ENCODE data around the gene PEX16. TPM values are rescaled to one million over a fixed set of nuclear protein-coding genes. Genes with fewer than 3 reads are reported as not detected.

PEX16 gene
- total RNA-seq, 2 experiments from 2014 or later: 56.3 to 62.0 TPM

DNA sequence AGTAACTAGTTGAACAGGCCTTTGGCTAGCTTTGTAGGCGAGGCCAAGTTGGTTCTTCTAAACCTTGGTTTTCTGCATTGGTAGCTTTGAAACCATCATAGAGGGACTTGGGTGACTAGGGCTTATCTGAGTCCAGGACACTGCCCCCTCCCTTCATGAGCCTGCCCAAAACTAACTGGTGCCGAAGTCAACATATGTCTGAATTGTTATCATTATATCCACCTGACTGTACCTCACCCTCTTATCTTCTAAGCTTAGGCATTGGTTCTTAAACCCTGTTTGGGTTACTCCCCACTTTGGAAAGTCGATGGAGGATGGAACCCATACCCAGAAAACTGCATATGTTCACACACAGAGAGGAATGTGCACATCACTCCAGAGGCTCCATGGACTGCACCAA, 39.8 kb downstream of the PEX16 start:
- DNase-seq: no peak
- H3K9me3 ChIP-seq (ENCODE audit: control insufficient read depth in 1 of 2, insufficient read depth in 1 of 2, low read length in 2 of 2): no peaks in the 10 kb centered on the region
- intact Hi-C loops (cut with DNase I, micrococcal nuclease): loop anchor here (10.0 kb wide), 1 partner anchor 127 kb away; no protein-coding TSS in a partner anchor
- Mint-ChIP-seq H3K4me1 (ENCODE audit: low read depth) (no peaks in the 10 kb centered on the region), H3K4me3 (no peak overlapping the region), H3K36me3 (ENCODE audit: low read depth) (peaks cover 90% of the 10 kb centered on the region), H3K9me3 (no peaks in the 10 kb centered on the region), H3K27ac (no peak overlapping the region), H3K27me3 (no peaks in the 10 kb centered on the region)
- no peak overlapping the region for H3K4me3 ChIP-seq (ENCODE audit: low read length)
- H3K36me3 ChIP-seq (ENCODE audit: insufficient read depth, low read length): peaks cover 73% of the 10 kb centered on the region
- ChIA-PET POLR2A (no interaction called here), CTCF (no interaction called here)
- no peaks in the 10 kb centered on the region for H3K27me3 ChIP-seq (ENCODE audit: control insufficient read depth in 1 of 2, insufficient read depth in 2 of 2, low read length in 2 of 2)
- no peak for ATAC-seq (ENCODE audit: poor library complexity)
- no peak overlapping the region for H3K27ac ChIP-seq (ENCODE audit: low read depth in 1 of 2, low read length in 2 of 2)
- TF ChIP-seq, protein P1, sequence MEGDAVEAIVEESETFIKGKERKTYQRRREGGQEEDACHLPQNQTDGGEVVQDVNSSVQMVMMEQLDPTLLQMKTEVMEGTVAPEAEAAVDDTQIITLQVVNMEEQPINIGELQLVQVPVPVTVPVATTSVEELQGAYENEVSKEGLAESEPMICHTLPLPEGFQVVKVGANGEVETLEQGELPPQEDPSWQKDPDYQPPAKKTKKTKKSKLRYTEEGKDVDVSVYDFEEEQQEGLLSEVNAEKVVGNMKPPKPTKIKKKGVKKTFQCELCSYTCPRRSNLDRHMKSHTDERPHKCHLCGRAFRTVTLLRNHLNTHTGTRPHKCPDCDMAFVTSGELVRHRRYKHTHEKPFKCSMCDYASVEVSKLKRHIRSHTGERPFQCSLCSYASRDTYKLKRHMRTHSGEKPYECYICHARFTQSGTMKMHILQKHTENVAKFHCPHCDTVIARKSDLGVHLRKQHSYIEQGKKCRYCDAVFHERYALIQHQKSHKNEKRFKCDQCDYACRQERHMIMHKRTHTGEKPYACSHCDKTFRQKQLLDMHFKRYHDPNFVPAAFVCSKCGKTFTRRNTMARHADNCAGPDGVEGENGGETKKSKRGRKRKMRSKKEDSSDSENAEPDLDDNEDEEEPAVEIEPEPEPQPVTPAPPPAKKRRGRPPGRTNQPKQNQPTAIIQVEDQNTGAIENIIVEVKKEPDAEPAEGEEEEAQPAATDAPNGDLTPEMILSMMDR (IDR thresholded peaks at IDR 0.05): no peak
- no peaks in the 10 kb centered on the region for H3K4me1 ChIP-seq (ENCODE audit: insufficient read depth, low read length)

DNA sequence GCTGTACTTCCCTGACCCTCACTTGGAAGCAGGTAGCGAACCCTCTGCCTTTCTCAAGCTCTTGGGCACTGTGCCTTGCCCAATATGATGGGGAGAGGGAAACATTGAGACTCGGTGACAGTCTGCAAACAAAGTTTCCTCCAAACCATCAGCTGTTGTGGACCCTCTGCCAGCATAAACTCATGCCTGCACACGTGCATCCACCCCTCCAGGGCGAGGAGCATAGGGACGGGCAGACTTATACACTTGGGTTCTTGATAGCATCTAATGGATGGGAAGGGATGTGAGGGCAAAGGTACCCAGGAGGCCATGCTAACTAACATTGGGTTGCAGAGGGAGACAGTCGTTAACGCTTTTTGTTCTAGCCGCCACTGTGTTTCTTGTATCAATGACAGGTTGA, 40.5 kb downstream of the PEX16 start:
- H3K4me3 ChIP-seq (ENCODE audit: low read length): no peak overlapping the region
- ChIA-PET POLR2A (no interaction called here), CTCF (no interaction called here)
- Mint-ChIP-seq H3K27ac (no peak overlapping the region), H3K9me3 (no peaks in the 10 kb centered on the region), H3K36me3 (ENCODE audit: low read depth) (peaks cover 93% of the 10 kb centered on the region), H3K27me3 (no peaks in the 10 kb centered on the region), H3K4me3 (no peak overlapping the region), H3K4me1 (ENCODE audit: low read depth) (no peaks in the 10 kb centered on the region)
- peaks cover 79% of the 10 kb centered on the region for H3K36me3 ChIP-seq (ENCODE audit: insufficient read depth, low read length)
- TF ChIP-seq, protein P1 (IDR thresholded peaks at IDR 0.05): no peak
- intact Hi-C loops (cut with DNase I, micrococcal nuclease): loop anchor here (10.0 kb wide), 1 partner anchor 128 kb away; no protein-coding TSS in a partner anchor
- ATAC-seq (ENCODE audit: poor library complexity) (no peak), DNase-seq (no peak)
- H3K27me3 ChIP-seq (ENCODE audit: control insufficient read depth in 1 of 2, insufficient read depth in 2 of 2, low read length in 2 of 2): no peaks in the 10 kb centered on the region
- H3K9me3 ChIP-seq (ENCODE audit: control insufficient read depth in 1 of 2, insufficient read depth in 1 of 2, low read length in 2 of 2): no peaks in the 10 kb centered on the region
- H3K4me1 ChIP-seq (ENCODE audit: insufficient read depth, low read length): no peaks in the 10 kb centered on the region
- H3K27ac ChIP-seq (ENCODE audit: low read depth in 1 of 2, low read length in 2 of 2): no peak overlapping the region

DNA sequence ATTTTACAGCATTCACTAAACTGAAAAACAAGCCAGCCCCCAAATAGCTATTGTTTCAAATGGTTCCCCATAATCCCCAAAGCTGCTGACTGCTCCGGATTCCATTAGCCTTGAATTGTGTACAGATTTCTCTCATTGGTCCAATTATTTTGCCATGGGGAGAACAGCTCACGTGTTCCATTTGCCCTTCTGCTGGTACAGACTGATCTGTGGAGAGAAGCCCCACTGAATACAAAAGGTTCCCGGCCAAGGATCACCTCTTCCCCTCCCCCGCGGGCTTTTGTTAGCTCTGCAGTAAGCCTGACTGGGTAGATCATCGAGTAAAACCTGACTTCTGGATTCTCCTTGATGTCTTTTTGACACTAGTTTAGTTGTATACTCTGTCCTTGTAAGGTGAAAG, 41.3 kb downstream of the PEX16 start:
- H3K4me1 Mint-ChIP-seq (ENCODE audit: low read depth): no peaks in the 10 kb centered on the region
- no peaks in the 10 kb centered on the region for H3K9me3 Mint-ChIP-seq
- H3K27me3 Mint-ChIP-seq: no peaks in the 10 kb centered on the region
- TF ChIP-seq, protein P1 (IDR thresholded peaks at IDR 0.05): no peak
- H3K27ac Mint-ChIP-seq: no peak overlapping the region
- H3K4me3 ChIP-seq (ENCODE audit: low read length): no peak overlapping the region
- intact Hi-C loops (cut with DNase I, micrococcal nuclease): loop anchor here (10.0 kb wide), 1 partner anchor 128 kb away; no protein-coding TSS in a partner anchor
- POLR2A ChIA-PET: no interaction called here
- H3K4me1 ChIP-seq (ENCODE audit: insufficient read depth, low read length): no peaks in the 10 kb centered on the region
- CTCF ChIA-PET: no interaction called here
- H3K36me3 Mint-ChIP-seq (ENCODE audit: low read depth): peaks cover 93% of the 10 kb centered on the region
- H3K36me3 ChIP-seq (ENCODE audit: insufficient read depth, low read length): peaks cover 82% of the 10 kb centered on the region
- DNase-seq (no peak), ATAC-seq (ENCODE audit: poor library complexity) (no peak)
- no peak overlapping the region for H3K27ac ChIP-seq (ENCODE audit: low read depth in 1 of 2, low read length in 2 of 2)
- H3K27me3 ChIP-seq (ENCODE audit: control insufficient read depth in 1 of 2, insufficient read depth in 2 of 2, low read length in 2 of 2): no peaks in the 10 kb centered on the region
- no peaks in the 10 kb centered on the region for H3K9me3 ChIP-seq (ENCODE audit: control insufficient read depth in 1 of 2, insufficient read depth in 1 of 2, low read length in 2 of 2)
- H3K4me3 Mint-ChIP-seq: no peak overlapping the region
